Liver (tissue), 9 donors: ENCODE measurements around the gene MAPK8IP2. TPM values are rescaled to one million over a fixed set of nuclear protein-coding genes. Genes with fewer than 3 reads are reported as not detected.

Experiments used
- DNase-seq: peaks from one replicate; pipeline ENCODE4 v3.0.0-alpha.2; 2017; ENCODE audit warnings: low spot score
- H3K27ac ChIP-seq, 2 donors: one replicate each; pipeline ENCODE4 v1.7.0; 2013; ENCODE audit warnings: inconsistent platforms in 2 of 2, low read length in 2 of 2, control low read depth in 1 of 2, low read depth in 1 of 2, mild to moderate bottlenecking in 1 of 2
- H3K27me3 ChIP-seq, 4 donors: one replicate each; pipeline versions ENCODE4 v1.6.1 to v1.7.0; 2013; ENCODE audit warnings: low read length in 3 of 4, inconsistent platforms in 1 of 4, mild to moderate bottlenecking in 1 of 4, moderate library complexity in 1 of 4; ENCODE audit not compliant: control insufficient read depth in 4 of 4, insufficient read depth in 4 of 4
- H3K36me3 ChIP-seq, 4 donors: one replicate each; pipeline versions ENCODE4 v1.6.1 to v1.7.0; 2013; ENCODE audit warnings: low read length in 3 of 4, mild to moderate bottlenecking in 3 of 4, low read depth in 1 of 4, moderate library complexity in 1 of 4; ENCODE audit not compliant: control insufficient read depth in 4 of 4, insufficient read depth in 3 of 4
- H3K4me1 ChIP-seq, 4 donors: one replicate each; pipeline versions ENCODE4 v1.6.1 to v1.7.0; 2013; ENCODE audit warnings: low read length in 3 of 4, mild to moderate bottlenecking in 3 of 4, moderate library complexity in 1 of 4; ENCODE audit not compliant: control insufficient read depth in 4 of 4, insufficient read depth in 4 of 4
- H3K4me3 ChIP-seq, 3 donors: one replicate each; pipeline versions ENCODE4 v1.6.1 to v1.7.0; 2013; ENCODE audit warnings: low read length in 3 of 3, control low read depth in 1 of 3, low read depth in 1 of 3, mild to moderate bottlenecking in 1 of 3
- H3K9ac ChIP-seq, 2 donors: one replicate each; pipeline ENCODE4 v1.7.0; 2013; ENCODE audit warnings: low read length in 2 of 2, mild to moderate bottlenecking in 2 of 2, moderate library complexity in 2 of 2, control low read depth in 1 of 2, low read depth in 1 of 2
- H3K9me3 ChIP-seq, 4 donors: one replicate each; pipeline versions ENCODE4 v1.6.1 to v1.7.0; 2013; ENCODE audit warnings: low read length in 3 of 4; ENCODE audit not compliant: control insufficient read depth in 4 of 4
- EGR1 ChIP-seq, 2 donors: IDR thresholded peaks; 2 replicates each; pipeline ENCODE4 v1.6.1; 2016 to 2018; ENCODE audit warnings: antibody characterized with exemption in 2 of 2, low read depth in 2 of 2
- FOXA1 ChIP-seq: IDR thresholded peaks from 2 replicates; pipeline ENCODE4 v1.6.1; 2016; ENCODE audit warnings: antibody characterized with exemption
- FOXA2 ChIP-seq: IDR thresholded peaks from 2 replicates; pipeline ENCODE4 v1.6.1; 2016; ENCODE audit warnings: antibody characterized with exemption
- GABPA ChIP-seq, 2 donors: IDR thresholded peaks in 1 of 2; conservative IDR thresholded peaks in 1 of 2; 2 replicates each; pipeline ENCODE4 v1.6.1; 2016; ENCODE audit warnings: antibody characterized with exemption in 2 of 2, mild to moderate bottlenecking in 1 of 2, moderate library complexity in 1 of 2
- HNF4A ChIP-seq, 2 donors: conservative IDR thresholded peaks; 2 replicates each; pipeline ENCODE4 v1.6.1; 2016; ENCODE audit warnings: antibody characterized with exemption in 2 of 2, mild to moderate bottlenecking in 2 of 2
- HNF4G ChIP-seq: IDR thresholded peaks from 2 replicates; pipeline ENCODE4 v1.6.1; 2016; ENCODE audit warnings: antibody characterized with exemption
- JUND ChIP-seq, 2 donors: IDR thresholded peaks; 2 replicates each; pipeline ENCODE4 v1.6.1; 2016; ENCODE audit warnings: antibody characterized with exemption in 2 of 2
- RAD21 ChIP-seq, 2 donors: IDR thresholded peaks; 2 replicates each; pipeline ENCODE4 v1.6.1; 2016; ENCODE audit warnings: antibody characterized with exemption in 2 of 2, mild to moderate bottlenecking in 2 of 2
- RXRA ChIP-seq, 2 donors: IDR thresholded peaks; 2 replicates each; pipeline ENCODE4 v1.6.1; 2017 to 2018; ENCODE audit warnings: antibody characterized with exemption in 2 of 2, mild to moderate bottlenecking in 1 of 2
- SP1 ChIP-seq: IDR thresholded peaks from 2 replicates; pipeline ENCODE4 v1.6.1; 2018; ENCODE audit warnings: antibody characterized with exemption, mild to moderate bottlenecking
- TAF1 ChIP-seq: conservative IDR thresholded peaks from 2 replicates; pipeline ENCODE4 v1.6.1; 2016; ENCODE audit warnings: antibody characterized with exemption, mild to moderate bottlenecking
- YY1 ChIP-seq: IDR thresholded peaks from 2 replicates; pipeline ENCODE4 v1.6.1; 2016; ENCODE audit warnings: antibody characterized with exemption, mild to moderate bottlenecking
- WGBS: extraction: QIAGEN DNeasy Blood & Tissue Kit; methylation state at CpG from one replicate; pipeline ENCODE4 v1.1.7; 2013; 5-methylcytosine and 5-hydroxymethylcytosine counted together
- polyA plus RNA-seq, 2 donors: library from polyadenylated mRNA; stranded (reverse) in 1 of 2; unstranded in 1 of 2; fragments of 200-250 nt in 1 of 2; fragments of >200 nt in 1 of 2; fragmentation: Nextera tagmentation in 1 of 2; extraction: Ambion mirVana in 1 of 2; gene quantifications; one replicate each; pipeline versions ENCODE4 v1.2.1 to v1.2.3, GENCODE V29; 2013 to 2015
- total RNA-seq, 2 donors: library from RNA; depleted of rRNA; stranded (reverse); fragments of >200 nt; gene quantifications; one replicate each; pipeline ENCODE4 v1.2.3, GENCODE V29; 2014
- TF ChIP-seq, protein P1 (sequence below): IDR thresholded peaks from 2 replicates; pipeline ENCODE4 v1.6.1; 2016; ENCODE audit warnings: antibody characterized with exemption, mild to moderate bottlenecking
- TF ChIP-seq, protein P2 (sequence below): IDR thresholded peaks from 2 replicates; pipeline ENCODE4 v1.6.1; 2016; ENCODE audit warnings: antibody characterized with exemption
- TF ChIP-seq, protein P3 (sequence below): fragments of 150-350 bp; IDR thresholded peaks from 2 replicates; pipeline ENCODE4 v1.5.1; 2017; ENCODE audit warnings: improper control_type of control experiment, low read depth, low read length; ENCODE audit not compliant: missing input control
- TF ChIP-seq, protein P4 (sequence below): IDR thresholded peaks from 2 replicates; pipeline ENCODE4 v1.6.1; 2016; ENCODE audit warnings: antibody characterized with exemption
- donor health status: healthy.
- donor health status: healthy.
- donor health status: healthy.
- donor health status: healthy.
- donor health status: healthy.

The MAPK8IP2 gene
- total and polyA plus RNA-seq, 4 donors = 0.04 to 0.37 (median 0.13) TPM

DNA sequence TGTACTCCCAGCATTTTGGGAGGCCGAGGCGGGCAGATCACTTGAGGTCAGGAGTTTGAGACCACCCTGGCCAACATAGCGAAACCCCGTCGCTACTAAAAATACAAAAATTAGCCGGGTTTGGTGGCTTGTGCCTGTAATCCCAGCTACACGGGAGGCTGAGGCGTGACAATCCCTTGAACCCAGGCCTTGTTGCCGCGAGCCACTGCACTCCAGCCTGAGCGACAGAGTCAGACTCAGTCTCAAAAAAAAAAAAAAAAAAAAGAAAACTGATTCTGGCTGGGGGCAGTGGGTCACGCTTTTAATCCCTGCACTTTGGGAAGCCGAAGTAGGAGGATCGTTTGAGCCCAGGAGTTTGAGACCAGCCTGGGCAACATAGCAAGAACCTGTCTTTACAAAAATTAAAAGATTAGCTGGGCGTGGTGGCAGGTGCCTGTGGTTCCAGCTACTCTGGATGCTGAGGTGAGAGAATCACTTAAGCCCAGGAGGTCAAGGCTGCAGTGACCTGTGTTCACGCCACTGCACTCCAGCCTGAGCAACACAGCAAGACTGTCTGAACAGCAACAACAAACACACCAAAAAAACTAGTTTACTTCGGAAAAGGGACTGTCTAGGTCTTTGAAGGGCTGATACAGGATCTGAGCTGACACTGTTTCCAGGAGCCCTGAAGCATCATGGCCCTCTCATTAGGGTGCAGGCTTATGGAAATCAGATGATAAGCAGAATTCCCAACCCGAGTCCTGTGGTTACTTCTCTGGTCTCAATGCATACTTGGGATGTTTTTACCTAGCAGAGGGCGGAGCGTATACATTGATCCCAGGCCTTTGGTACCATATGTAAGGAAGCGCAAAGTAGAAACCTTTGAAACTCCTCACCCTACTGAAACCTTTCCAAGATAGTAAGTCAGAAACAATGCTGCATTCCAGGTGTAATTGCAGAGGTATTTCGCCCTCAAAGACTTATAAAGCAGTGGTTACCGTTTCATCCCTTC lies 16.2 kb upstream of the MAPK8IP2 start:
- TF ChIP-seq, protein P1, sequence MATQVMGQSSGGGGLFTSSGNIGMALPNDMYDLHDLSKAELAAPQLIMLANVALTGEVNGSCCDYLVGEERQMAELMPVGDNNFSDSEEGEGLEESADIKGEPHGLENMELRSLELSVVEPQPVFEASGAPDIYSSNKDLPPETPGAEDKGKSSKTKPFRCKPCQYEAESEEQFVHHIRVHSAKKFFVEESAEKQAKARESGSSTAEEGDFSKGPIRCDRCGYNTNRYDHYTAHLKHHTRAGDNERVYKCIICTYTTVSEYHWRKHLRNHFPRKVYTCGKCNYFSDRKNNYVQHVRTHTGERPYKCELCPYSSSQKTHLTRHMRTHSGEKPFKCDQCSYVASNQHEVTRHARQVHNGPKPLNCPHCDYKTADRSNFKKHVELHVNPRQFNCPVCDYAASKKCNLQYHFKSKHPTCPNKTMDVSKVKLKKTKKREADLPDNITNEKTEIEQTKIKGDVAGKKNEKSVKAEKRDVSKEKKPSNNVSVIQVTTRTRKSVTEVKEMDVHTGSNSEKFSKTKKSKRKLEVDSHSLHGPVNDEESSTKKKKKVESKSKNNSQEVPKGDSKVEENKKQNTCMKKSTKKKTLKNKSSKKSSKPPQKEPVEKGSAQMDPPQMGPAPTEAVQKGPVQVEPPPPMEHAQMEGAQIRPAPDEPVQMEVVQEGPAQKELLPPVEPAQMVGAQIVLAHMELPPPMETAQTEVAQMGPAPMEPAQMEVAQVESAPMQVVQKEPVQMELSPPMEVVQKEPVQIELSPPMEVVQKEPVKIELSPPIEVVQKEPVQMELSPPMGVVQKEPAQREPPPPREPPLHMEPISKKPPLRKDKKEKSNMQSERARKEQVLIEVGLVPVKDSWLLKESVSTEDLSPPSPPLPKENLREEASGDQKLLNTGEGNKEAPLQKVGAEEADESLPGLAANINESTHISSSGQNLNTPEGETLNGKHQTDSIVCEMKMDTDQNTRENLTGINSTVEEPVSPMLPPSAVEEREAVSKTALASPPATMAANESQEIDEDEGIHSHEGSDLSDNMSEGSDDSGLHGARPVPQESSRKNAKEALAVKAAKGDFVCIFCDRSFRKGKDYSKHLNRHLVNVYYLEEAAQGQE = no peak
- TF ChIP-seq, protein P2, sequence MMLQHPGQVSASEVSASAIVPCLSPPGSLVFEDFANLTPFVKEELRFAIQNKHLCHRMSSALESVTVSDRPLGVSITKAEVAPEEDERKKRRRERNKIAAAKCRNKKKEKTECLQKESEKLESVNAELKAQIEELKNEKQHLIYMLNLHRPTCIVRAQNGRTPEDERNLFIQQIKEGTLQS = no peak
- TF ChIP-seq, protein P3, sequence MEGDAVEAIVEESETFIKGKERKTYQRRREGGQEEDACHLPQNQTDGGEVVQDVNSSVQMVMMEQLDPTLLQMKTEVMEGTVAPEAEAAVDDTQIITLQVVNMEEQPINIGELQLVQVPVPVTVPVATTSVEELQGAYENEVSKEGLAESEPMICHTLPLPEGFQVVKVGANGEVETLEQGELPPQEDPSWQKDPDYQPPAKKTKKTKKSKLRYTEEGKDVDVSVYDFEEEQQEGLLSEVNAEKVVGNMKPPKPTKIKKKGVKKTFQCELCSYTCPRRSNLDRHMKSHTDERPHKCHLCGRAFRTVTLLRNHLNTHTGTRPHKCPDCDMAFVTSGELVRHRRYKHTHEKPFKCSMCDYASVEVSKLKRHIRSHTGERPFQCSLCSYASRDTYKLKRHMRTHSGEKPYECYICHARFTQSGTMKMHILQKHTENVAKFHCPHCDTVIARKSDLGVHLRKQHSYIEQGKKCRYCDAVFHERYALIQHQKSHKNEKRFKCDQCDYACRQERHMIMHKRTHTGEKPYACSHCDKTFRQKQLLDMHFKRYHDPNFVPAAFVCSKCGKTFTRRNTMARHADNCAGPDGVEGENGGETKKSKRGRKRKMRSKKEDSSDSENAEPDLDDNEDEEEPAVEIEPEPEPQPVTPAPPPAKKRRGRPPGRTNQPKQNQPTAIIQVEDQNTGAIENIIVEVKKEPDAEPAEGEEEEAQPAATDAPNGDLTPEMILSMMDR = no peak
- no peak for TF ChIP-seq RAD21 (IDR thresholded peaks at IDR 0.05)
- no peak for TF ChIP-seq JUND (IDR thresholded peaks at IDR 0.05)
- TF ChIP-seq FOXA2 = no peak
- no peak for TF ChIP-seq HNF4G
- no peak for TF ChIP-seq RXRA (IDR thresholded peaks at IDR 0.05)
- no peak for TF ChIP-seq GABPA (IDR thresholded peaks at IDR 0.05 in 1 of 2, conservative IDR thresholded peaks at IDR 0.05 in 1 of 2)
- no peak for TF ChIP-seq SP1
- no peak for TF ChIP-seq FOXA1
- no peak for TF ChIP-seq TAF1
- no peak for TF ChIP-seq HNF4A (conservative IDR thresholded peaks at IDR 0.05)
- no peak for TF ChIP-seq YY1
- no peaks in the 10 kb centered on the region for H3K9me3 ChIP-seq
- peaks cover 6 to 19% (median 15%) of the 10 kb centered on the region in 4 donors for H3K4me1 ChIP-seq
- WGBS = 97% methylated on average over 23 of the region's 23 CpGs
- H3K36me3 ChIP-seq = peaks cover 0 to under 1% (median 0%) of the 10 kb centered on the region in 4 donors
- DNase-seq = no peak
- H3K27me3 ChIP-seq = no peaks in the 10 kb centered on the region
- H3K9ac ChIP-seq = no peak overlapping the region
- no peak overlapping the region for H3K27ac ChIP-seq
- H3K4me3 ChIP-seq = no peak overlapping the region

DNA sequence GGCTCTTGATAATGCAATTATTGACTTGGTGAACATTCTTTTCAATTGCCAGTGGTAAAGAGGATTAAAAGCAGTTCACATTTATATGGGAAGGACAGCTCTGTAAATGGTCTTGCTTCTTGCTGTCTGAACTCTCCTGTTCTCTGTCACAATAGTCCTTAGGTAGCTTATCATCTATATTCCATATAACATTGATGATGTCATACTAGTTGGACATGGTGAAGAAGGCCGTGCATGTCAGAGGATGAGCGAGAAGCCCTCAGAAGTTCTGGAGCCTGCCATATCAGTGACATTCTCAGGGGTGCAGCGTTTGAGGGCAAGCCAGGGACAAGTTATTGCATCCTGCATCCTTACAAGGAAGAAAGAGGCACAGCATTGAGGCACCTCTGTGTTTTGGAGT lies 15.4 kb upstream of the MAPK8IP2 start:
- Histone ChIP-seq H3K27ac (no peak overlapping the region), H3K36me3 (no peaks in the 10 kb centered on the region), H3K27me3 (no peaks in the 10 kb centered on the region), H3K4me3 (no peak overlapping the region), H3K9ac (no peak overlapping the region), H3K4me1 (peaks cover 3 to 19% (median 15%) of the 10 kb centered on the region in 4 donors), H3K9me3 (no peaks in the 10 kb centered on the region)
- no peak for DNase-seq
- WGBS = 94% methylated on average over 3 of the region's 3 CpGs
- TF ChIP-seq TAF1 = no peak
- no peak for TF ChIP-seq FOXA2
- TF ChIP-seq HNF4G = no peak
- TF ChIP-seq, protein P4, sequence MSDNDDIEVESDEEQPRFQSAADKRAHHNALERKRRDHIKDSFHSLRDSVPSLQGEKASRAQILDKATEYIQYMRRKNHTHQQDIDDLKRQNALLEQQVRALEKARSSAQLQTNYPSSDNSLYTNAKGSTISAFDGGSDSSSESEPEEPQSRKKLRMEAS = no peak
- TF ChIP-seq RAD21 (IDR thresholded peaks at IDR 0.05) = no peak
- TF ChIP-seq, protein P3 = no peak
- TF ChIP-seq RXRA (IDR thresholded peaks at IDR 0.05) = no peak
- TF ChIP-seq FOXA1 = no peak
- TF ChIP-seq, protein P1 = no peak
- TF ChIP-seq EGR1 (IDR thresholded peaks at IDR 0.05; ENCODE audit: low read depth in 2 of 2) = no peak
- no peak for TF ChIP-seq JUND (IDR thresholded peaks at IDR 0.05)
